ENCODE results near the gene PLD1. TPM values are rescaled to one million over a fixed set of nuclear protein-coding genes. Genes with fewer than 3 reads are reported as not detected.

PLD1 gene, protein sequence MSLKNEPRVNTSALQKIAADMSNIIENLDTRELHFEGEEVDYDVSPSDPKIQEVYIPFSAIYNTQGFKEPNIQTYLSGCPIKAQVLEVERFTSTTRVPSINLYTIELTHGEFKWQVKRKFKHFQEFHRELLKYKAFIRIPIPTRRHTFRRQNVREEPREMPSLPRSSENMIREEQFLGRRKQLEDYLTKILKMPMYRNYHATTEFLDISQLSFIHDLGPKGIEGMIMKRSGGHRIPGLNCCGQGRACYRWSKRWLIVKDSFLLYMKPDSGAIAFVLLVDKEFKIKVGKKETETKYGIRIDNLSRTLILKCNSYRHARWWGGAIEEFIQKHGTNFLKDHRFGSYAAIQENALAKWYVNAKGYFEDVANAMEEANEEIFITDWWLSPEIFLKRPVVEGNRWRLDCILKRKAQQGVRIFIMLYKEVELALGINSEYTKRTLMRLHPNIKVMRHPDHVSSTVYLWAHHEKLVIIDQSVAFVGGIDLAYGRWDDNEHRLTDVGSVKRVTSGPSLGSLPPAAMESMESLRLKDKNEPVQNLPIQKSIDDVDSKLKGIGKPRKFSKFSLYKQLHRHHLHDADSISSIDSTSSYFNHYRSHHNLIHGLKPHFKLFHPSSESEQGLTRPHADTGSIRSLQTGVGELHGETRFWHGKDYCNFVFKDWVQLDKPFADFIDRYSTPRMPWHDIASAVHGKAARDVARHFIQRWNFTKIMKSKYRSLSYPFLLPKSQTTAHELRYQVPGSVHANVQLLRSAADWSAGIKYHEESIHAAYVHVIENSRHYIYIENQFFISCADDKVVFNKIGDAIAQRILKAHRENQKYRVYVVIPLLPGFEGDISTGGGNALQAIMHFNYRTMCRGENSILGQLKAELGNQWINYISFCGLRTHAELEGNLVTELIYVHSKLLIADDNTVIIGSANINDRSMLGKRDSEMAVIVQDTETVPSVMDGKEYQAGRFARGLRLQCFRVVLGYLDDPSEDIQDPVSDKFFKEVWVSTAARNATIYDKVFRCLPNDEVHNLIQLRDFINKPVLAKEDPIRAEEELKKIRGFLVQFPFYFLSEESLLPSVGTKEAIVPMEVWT
- 8.2 and 9.5 TPM in 2 replicates for total RNA-seq (2014; rRNA removed; shearing (Covaris generic))

DNA sequence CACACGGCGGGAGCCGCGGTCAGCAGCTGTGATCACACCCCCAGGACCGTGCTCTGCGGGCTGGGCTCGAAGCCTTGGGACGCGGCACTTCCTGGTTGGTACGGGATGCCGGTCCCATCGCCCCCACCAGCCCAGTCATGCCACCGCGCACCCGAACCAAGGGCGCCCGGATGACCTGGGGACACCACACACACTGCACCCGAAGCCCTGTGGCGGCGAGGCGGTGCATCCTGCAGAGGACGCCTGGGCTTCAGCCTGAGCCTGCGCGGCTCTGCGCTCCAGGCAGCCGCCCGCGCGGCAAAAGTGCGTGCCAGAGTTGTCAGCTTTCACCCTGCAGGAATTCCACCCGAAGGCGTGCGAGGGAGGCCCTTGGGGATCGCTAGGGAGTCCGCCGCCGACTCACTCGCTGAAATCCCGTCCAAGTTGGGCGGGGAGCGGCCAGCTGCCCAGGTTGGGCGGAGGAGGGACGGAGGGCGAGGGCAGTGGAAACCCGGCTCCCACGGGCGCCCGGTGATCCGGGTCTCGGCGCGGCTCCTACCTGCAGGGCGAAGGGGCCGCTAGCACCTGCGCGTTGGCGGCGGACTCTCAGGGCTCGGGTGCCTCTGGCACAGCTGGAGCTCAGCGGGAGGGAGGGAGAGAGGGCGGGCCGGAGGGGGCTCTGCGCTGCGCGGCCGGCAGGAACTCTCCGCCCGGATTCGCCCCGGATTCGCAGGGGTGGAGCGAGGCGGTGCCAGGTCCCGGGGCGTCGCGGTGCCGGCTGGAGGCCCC is at the start of gene PLD1:
Gene PLD1, minus strand, starts transcription at position 623 of the 768 bp plus-strand sequence. CDS start 72,432 bp downstream, outside the sequence.

DNA sequence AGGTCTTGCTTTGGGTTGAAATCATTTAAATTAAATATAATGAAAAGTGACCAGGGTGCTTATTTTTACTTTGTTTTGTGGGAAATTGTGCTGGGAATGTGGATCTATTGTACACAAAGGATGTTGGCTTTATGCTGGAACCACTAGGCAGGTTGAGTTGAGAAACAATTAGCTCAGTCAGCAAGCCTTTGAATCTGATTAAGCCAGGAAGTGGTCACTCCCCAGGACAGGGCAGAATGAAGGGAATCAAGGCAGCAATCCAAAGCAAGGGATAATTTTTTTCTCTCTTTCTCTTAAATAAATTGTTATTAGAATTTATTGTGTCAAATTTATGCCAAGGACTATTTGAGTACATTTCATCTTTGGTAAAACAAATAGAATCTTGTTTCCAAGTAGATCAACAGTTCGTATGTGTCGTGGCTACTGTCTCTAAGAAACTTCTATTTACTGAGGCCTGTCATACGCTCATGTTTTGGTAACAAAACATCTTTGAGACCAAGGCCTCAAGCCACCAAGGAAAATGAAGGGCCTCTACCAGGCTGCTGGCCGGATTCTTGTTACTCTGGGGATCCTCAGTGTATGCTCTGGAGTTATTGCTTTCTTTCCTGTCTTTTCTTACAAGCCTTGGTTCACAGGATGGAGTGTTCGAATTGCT is 32.7 kb upstream of the PLD1 start, which contains the start of gene TMEM212:
Gene TMEM212, plus strand, starts transcription at position 486 of the 655 bp plus-strand sequence. Its CDS starts 35 bp downstream, at position 521.

Other genes with a start within 250 kb of the PLD1 start
- gene TMEM212, start 32.9 kb upstream of the PLD1 start, total RNA-seq (2014; rRNA removed; shearing (Covaris generic)): 0.13 TPM in 1 of 2 replicates, not detected in the other
- 33.2 and 34.0 TPM in 2 replicates for gene FNDC3B, start 229.1 kb upstream of the PLD1 start, total RNA-seq (2014; rRNA removed; shearing (Covaris generic))